Activated T-cell treated with anti-CD3 and anti-CD28 coated beads for 48 hours (primary cell): ENCODE data around the gene POLR3F.
"Not testable (repeated sequence)": the region's sequence is repeated elsewhere in the genome, so short reads cannot be mapped to it uniquely, and the experiment has no call there.

Experiments
- DNase-seq: peaks from one replicate; pipeline ENCODE4 v3.0.0-alpha.2; 2020; ENCODE audit warnings: low read depth

POLR3F gene

GRCh38 chr20:18466894-18467730 is at the start of gene POLR3F, which contains the start of gene DZANK1:
Gene POLR3F, plus strand, starts transcription at chr20:18467390. Its CDS starts 117 bp downstream, at chr20:18467507.
Gene DZANK1, minus strand, starts transcription at chr20:18467030. Its CDS starts 1,672 bp downstream, at chr20:18465358.
- DNase-seq = peak; percentile 92

- no peak for DNase-seq
Observed at GRCh38 chr20:18421608-18422007, 45.6 kb upstream of the POLR3F start.

GRCh38 chr20:18427214-18427613 is 40.0 kb upstream of the POLR3F start:
- no peak for DNase-seq

GRCh38 chr20:18428490-18429173 is 38.6 kb upstream of the POLR3F start:
- no peak for DNase-seq

GRCh38 chr20:18430172-18430826 is 36.9 kb upstream of the POLR3F start:
- no peak for DNase-seq

- DNase-seq = no peak
Observed at GRCh38 chr20:18431206-18431605, 36.0 kb upstream of the POLR3F start.

GRCh38 chr20:18436847-18437246 is 30.3 kb upstream of the POLR3F start:
- no peak for DNase-seq

- DNase-seq = no peak
Observed at GRCh38 chr20:18440403-18440802, 26.8 kb upstream of the POLR3F start.

GRCh38 chr20:18443886-18444285 is 23.3 kb upstream of the POLR3F start:
- DNase-seq = no peak

GRCh38 chr20:18456600-18456999 is 10.6 kb upstream of the POLR3F start:
- DNase-seq = no peak

GRCh38 chr20:18465536-18466200 is 1.5 kb upstream of the POLR3F start:
- DNase-seq = no peak

- DNase-seq = no peak
Observed at GRCh38 chr20:18466574-18466893, 656 bp upstream of the POLR3F start.

- no peak for DNase-seq
Observed at GRCh38 chr20:18477218-18477617, 10.0 kb downstream of the POLR3F start.

GRCh38 chr20:18477821-18478220 is 10.6 kb downstream of the POLR3F start:
- no peak for DNase-seq

- DNase-seq = no peak
Observed at GRCh38 chr20:18481596-18481995, 14.4 kb downstream of the POLR3F start.

GRCh38 chr20:18488301-18488700 is 21.1 kb downstream of the POLR3F start:
- no peak for DNase-seq

GRCh38 chr20:18496042-18496441 is 28.9 kb downstream of the POLR3F start:
- DNase-seq = no peak

GRCh38 chr20:18496740-18497592 is 29.8 kb downstream of the POLR3F start, which contains the start of gene RBBP9:
Gene RBBP9, minus strand, starts transcription at chr20:18497225. Its CDS starts 58 bp downstream, at chr20:18497167.
- DNase-seq = peak; percentile 77

GRCh38 chr20:18497603-18498002 is 30.4 kb downstream of the POLR3F start:
- no peak for DNase-seq

- DNase-seq = not testable (repeated sequence)
Observed at GRCh38 chr20:18501672-18502071, 34.5 kb downstream of the POLR3F start.

- no peak for DNase-seq
Observed at GRCh38 chr20:18504479-18505060, 37.4 kb downstream of the POLR3F start.
